MCF 10A (cell line): ENCODE data around the gene HSPB2. TPM values are rescaled to one million over a fixed set of nuclear protein-coding genes. Genes with fewer than 3 reads are reported as not detected.

ENCODE experiments used
- BruUV-seq: library from RNA; stranded (reverse); fragments of 400-500 nt; replicated peaks from 2 replicates; lab custom pipeline; 2021; lab: Mats Ljungman, UMichigan
- CTCF ChIA-PET: fragments of 300-600 bp; sonication (Branson Sonifier 250); formaldehyde crosslinking; extraction: SDS; loops from one replicate; lab custom pipeline; 2021; ENCODE audit warnings: antibody characterized with exemption, inconsistent platforms; lab: Yijun Ruan, JAX
- POLR2A ChIA-PET: fragments of 300-600, 350-650 bp; sonication (Branson Sonifier 250); formaldehyde crosslinking; extraction: SDS; loops from one replicate; lab custom pipeline; 2020; ENCODE audit warnings: antibody characterized with exemption, inconsistent platforms; lab: Yijun Ruan, JAX
- DNase-seq: peaks from one replicate; pipeline ENCODE4 v3.0.0-alpha.2; 2018; ENCODE audit not compliant: unreplicated experiment
- H3K27ac Mint-ChIP-seq: one replicate; pipeline ENCODE4 v1.8.0; 2022; ENCODE audit warnings: mild to moderate bottlenecking, low read depth, mixed read lengths; ENCODE audit not compliant: unreplicated experiment
- H3K27me3 Mint-ChIP-seq: one replicate; pipeline ENCODE4 v1.8.0; 2022; ENCODE audit warnings: mixed read lengths; ENCODE audit not compliant: insufficient read depth, unreplicated experiment
- H3K36me3 Mint-ChIP-seq: one replicate; pipeline ENCODE4 v1.8.0; 2022; ENCODE audit warnings: mild to moderate bottlenecking, moderate library complexity, mixed read lengths; ENCODE audit not compliant: insufficient read depth, unreplicated experiment
- H3K4me1 Mint-ChIP-seq: one replicate; pipeline ENCODE4 v1.8.0; 2022; ENCODE audit warnings: mixed read lengths; ENCODE audit not compliant: insufficient read depth, unreplicated experiment
- H3K4me3 Mint-ChIP-seq: one replicate; pipeline ENCODE4 v1.8.0; 2022; ENCODE audit warnings: mild to moderate bottlenecking, moderate library complexity, mixed read lengths; ENCODE audit not compliant: unreplicated experiment
- H3K9me3 Mint-ChIP-seq: one replicate; pipeline ENCODE4 v1.8.0; 2022; ENCODE audit warnings: mixed read lengths; ENCODE audit not compliant: unreplicated experiment
- CTCF ChIP-seq: fragments of 200-600 bp; IDR thresholded peaks from one replicate; pipeline ENCODE4 v1.8.0; 2022; ENCODE audit warnings: antibody characterized with exemption, mild to moderate bottlenecking; ENCODE audit not compliant: unreplicated experiment
- intact Hi-C: fragments of 100-400 bp; cut with micrococcal nuclease; formaldehyde crosslinking; loops from 2 replicates; pipeline ENCODE4 v1.14.1; 2022
- total RNA-seq: library from RNA; stranded (reverse); gene quantifications from 2 replicates; pipeline ENCODE4 v1.2.3, GENCODE V29; 2022

Gene HSPB2
- total RNA-seq, 1 experiment from 2014 or later: 0.23 TPM

GRCh38 chr11:111922803-111923202, 10.3 kb downstream of the HSPB2 start:
- H3K4me3 Mint-ChIP-seq: no peak overlapping the region
- intact Hi-C loops: no loop called here
- ChIA-PET POLR2A (interaction anchor here (0.8 to 2.4 kb wide), 3 partner anchors 11 to 152 kb away, joined by 3 to 6 read pairs (median 3); partner anchors contain the start of genes CFAP68, CRYAB and NKAPD1), CTCF (no interaction called here)
- H3K4me1 Mint-ChIP-seq: peaks cover 33% of the 10 kb centered on the region
- DNase-seq: peak; percentile 89
- peak overlapping the region; percentile 74 for H3K27ac Mint-ChIP-seq
- no peaks in the 10 kb centered on the region for H3K9me3 Mint-ChIP-seq
- H3K27me3 Mint-ChIP-seq: no peaks in the 10 kb centered on the region
- peaks cover 4% of the 10 kb centered on the region for H3K36me3 Mint-ChIP-seq
- BruUV-seq: no TSS peak
- no peak for TF ChIP-seq CTCF

GRCh38 chr11:111923351-111923788, 10.8 kb downstream of the HSPB2 start:
- POLR2A ChIA-PET: interaction anchor here (0.8 to 2.4 kb wide), 4 partner anchors 12 to 151 kb away, joined by 3 to 6 read pairs (median 3); partner anchors contain the start of genes CFAP68, CRYAB and NKAPD1
- intact Hi-C loops: no loop called here
- Mint-ChIP-seq H3K4me1 (peaks cover 28% of the 10 kb centered on the region), H3K27me3 (no peaks in the 10 kb centered on the region), H3K9me3 (no peaks in the 10 kb centered on the region), H3K4me3 (no peak overlapping the region), H3K27ac (peak overlapping the region; percentile 74), H3K36me3 (peaks cover 4% of the 10 kb centered on the region)
- no peak for DNase-seq
- no TSS peak for BruUV-seq
- TF ChIP-seq CTCF: no peak
- CTCF ChIA-PET: interaction anchor here (0.5 to 0.6 kb wide), 2 partner anchors 20 to 161 kb away, joined by 3 to 5 read pairs; no protein-coding TSS in a partner anchor

- peaks cover 22% of the 10 kb centered on the region for H3K4me1 Mint-ChIP-seq
- CTCF ChIA-PET: interaction anchor here (0.5 to 1.5 kb wide), 4 partner anchors 10 to 161 kb away, joined by 3 to 5 read pairs (median 4); no protein-coding TSS in a partner anchor
Measured at GRCh38 chr11:111923951-111924350, 11.4 kb downstream of the HSPB2 start.

More at GRCh38 chr11:111923951-111924350, 11.4 kb downstream of the HSPB2 start:
- Mint-ChIP-seq H3K27me3 (no peaks in the 10 kb centered on the region), H3K36me3 (peaks cover 1% of the 10 kb centered on the region), H3K9me3 (no peaks in the 10 kb centered on the region), H3K27ac (no peak overlapping the region), H3K4me3 (no peak overlapping the region)
- DNase-seq: no peak
- no TSS peak for BruUV-seq
- no peak for TF ChIP-seq CTCF
- POLR2A ChIA-PET: interaction anchor here (0.9 to 2.4 kb wide), 6 partner anchors 16 to 151 kb away, joined by 3 to 8 read pairs (median 4); partner anchors contain the start of genes ALG9, CFAP68 and NKAPD1
- intact Hi-C loops: no loop called here
